Activated T-cell treated with anti-CD3 and anti-CD28 coated beads for 48 hours (primary cell): ENCODE data around the gene PXN.

Source experiments
- DNase-seq: peaks from one replicate; pipeline ENCODE4 v3.0.0-alpha.2; 2020; ENCODE audit warnings: low read depth

The PXN gene

DNA sequence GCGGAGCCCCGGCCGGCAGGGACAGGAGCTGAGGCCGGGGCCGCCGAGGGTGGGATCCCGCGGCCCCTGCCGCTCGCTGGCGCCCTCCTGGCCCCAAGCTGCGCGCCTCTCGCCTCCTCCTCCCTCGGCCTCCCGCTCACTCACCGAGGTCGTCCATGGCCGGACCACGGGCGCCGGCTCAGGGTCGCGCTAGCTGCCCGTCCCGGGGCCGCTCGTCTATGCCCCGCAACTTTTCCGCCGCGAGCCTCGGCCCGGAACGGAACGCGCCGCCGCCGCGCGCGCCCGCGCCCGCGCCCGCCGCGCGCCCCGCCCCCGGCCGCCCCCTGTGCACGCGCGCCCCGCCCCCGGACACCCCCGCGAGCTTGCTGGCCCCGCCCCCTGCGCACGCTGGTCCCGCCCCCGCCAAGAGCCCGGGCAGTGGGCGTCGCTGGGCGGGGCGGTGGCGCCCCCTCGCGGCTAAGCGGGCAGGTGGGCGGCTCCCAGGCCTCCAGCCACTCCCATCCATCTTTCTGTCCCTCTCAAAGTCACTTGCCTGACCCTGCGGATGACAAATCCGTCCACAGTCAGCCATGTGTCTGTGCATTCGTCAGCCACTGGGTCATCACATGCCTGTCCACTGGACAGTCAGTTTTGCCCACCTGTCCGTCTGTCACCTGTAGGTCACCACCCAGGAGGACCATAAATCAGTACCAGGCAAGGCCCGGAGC, at the start of gene PXN:
PXN (minus strand) TSS at position 258 of the 707 bp plus-strand sequence; CDS start at position 157, 101 bp downstream.
- peak; percentile 91 for DNase-seq

DNA sequence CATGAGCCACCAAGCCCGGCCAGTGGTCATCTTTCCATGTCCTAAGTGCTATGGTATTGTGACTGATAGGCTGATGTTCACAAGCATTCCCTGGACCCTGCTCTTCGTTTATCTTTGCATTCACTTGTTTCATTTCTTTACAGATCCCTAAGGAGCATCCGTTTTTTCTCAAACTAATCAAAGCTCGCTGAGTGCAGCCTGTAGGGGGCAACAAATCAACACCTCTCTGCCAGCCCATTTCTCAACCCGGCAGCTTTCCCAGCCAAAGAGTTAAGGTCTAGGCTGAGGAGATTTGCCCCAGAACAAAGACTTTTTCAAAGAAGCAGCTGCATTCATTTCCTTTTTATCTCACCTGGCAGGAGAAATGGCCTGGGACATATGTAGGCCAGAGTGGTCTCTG, 48.7 kb upstream of the PXN start:
- DNase-seq = no peak

DNA sequence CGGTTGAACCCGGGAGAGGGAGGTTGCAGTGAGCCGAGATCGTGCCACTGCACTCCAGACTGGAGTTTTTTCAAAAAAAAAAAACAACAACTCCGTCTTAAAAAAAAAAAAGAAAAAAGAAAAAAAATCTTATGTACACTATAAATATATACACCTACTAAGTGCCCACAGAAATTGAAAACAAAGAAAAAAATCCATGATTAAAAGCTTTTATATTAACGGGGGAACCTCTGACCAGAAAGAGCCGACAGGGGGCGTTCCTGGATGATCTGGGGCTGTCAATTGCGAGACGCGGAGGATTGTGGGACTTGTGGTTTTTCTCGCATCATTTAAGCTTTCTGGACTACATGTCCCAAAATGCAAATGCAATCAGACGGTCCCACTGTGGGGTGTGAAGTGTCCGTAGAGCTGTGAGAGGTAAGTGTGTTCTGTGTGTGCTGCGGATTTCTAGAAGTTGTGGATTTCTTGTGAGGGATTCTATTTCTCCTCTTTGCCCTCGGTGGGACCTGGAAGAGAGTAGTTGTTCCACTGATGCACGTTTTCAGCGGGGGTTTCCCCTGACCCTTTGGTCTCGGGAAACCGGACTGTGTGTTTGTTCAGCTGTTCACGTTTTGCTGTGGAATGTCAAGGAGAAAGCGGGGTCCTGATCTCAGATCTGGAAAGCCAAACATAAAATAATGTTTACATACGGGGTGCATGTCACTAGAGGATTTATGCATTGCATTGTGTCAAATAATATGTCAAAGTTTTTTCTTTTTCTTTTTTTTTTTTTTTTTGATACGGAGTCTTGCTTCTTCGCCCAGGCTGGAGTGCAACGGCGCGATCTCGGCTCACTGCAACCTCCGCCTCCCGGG, 36.7 kb upstream of the PXN start, which contains the start of gene SIRT4:
SIRT4 (plus strand) TSS at position 360 of the 854 bp plus-strand sequence. CDS start 1,241 bp downstream, outside the sequence.
- peak; percentile 76 for DNase-seq

DNA sequence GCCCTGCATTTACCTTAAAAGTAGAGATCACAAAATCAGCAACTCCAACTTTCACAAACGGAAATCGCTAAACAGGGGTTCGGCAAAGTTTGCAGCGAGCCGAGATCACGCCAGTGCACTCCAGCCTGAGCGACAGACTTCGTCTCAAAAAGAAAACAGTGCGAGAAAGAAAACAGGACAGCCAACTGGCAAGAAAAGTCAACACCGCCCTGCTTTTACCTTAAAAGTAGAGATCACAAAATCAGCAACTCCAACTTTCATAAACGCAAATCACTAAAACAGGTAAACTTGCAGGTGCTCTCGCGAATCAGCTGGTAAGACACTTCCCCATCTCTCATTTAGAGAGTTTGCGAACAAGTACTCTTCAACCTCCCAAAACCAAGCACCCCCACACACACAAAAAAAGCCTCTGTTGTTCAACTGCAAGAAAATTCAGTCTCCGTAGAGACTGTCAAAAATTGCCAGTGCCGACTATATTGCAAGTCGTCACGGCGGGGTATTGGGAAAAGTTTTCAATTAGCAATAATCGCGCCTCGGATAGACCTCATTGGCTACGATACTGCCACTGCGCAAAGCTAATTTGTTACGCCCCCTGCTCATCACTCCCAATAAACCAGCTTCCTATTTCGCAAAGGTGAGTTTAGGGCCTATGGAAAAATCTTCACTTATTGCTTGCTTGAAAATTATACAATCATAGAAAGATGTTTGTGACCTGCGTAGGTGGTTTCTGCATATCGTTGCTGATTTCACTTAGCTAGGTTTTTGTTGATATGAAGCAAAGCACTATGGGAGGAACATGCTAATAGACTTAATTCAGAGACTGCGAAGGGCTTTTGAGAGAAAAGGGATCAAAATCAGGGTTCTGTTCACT, 27.4 kb upstream of the PXN start, which contains the start of gene RNU4-1:
RNU4-1 (minus strand) TSS at position 577 of the 871 bp plus-strand sequence.
- DNase-seq = peak; percentile 60

DNA sequence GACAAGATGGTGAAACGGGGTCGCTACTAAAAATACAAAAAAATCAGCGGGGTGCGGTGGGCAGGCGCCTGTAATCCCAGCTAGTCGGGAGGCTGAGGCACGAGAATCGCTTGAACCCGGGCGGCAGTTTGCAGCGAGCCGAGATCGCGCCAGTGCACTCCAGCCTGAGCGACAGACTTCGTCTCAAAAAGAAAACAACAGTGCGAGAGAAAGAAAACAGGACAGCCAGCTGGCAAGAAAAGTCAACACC, 26.8 kb upstream of the PXN start:
- DNase-seq = no peak

DNA sequence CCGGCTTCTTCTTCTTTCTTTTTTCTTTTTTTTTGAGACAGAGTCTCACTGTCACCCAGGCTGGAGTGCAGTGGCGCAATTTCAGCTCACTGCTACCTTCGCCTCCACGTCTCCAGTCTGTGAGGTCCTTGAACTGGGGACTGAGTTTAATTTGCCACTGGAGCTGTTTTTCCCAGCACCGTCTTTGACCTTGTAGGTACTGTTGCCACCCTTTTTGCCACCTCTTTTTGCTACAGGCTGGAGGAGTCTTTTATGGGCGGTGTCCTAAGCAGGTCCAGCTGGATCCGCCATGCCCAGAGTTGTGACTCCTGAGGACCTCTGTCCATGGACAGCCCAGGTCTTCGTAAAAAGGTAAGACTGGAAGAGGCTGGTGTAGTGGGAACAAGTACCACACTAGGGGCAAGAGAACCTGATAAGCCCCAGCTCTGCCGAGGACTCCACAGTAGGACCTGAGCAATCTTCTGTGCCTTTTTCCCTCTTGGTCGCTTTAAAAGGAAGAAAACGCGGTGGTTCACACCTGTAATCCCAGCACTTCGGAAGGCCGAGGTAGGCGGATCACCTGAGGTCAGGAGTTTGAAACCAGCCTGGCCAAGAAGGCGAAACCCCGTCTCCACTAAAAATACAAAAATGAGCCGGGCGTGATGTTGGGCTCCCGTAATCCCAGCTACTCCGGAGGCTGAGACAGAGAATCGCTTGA, 25.2 kb upstream of the PXN start:
- peak; percentile 22 for DNase-seq

DNA sequence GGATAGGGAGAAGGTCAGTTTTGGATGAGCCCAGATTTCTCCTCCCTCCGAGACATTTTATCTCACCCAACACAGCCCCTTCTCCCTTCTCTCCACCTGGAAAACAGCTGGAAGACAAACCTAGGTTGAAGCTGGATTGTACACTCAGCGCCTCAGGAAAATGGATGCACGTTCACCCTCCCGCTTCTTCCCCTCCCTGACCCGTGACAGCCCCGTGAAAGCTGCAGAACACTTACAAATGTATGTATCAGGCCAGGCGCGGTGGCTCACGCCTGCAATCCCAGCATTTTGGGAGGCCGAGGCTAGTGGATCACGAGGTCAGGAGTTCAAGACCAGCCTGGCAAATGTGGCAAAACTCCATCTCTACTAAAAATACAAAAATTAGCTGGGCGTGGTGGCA, 22.0 kb upstream of the PXN start:
- no peak for DNase-seq

DNA sequence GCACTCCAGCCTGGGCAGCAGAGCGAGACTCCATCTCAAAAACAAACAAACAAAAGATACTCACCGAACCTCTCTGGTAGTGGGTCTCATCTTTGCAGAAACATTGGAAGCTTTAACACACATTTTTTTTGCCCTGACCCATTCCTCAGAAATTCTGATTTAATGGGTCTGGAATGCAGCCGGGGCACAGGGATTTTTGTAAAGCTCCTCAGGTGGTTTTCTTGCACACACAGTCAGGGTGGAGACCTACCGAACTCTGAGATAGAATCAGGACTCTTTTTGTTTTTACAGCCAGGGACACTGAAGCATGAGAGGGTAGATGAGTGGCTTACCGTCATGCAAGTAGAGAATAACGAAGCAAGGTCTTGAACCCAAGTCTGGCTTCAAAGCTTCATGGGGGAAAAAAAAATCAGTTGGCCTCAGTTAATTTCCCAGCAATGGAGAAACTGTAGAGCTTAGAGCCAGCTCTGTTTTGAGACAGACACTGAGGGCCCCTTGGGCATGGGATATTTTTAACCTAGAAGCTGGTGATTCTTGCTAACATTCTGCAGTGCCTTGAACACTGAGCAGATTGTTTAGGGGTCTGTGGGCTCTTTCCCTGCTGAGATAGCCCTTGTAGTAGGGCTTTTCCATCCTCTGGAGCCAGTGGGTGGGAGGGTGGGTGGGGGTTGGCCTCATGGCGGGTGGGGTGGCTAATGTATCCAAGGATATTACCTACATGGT, 21.4 kb upstream of the PXN start:
- no peak for DNase-seq

DNA sequence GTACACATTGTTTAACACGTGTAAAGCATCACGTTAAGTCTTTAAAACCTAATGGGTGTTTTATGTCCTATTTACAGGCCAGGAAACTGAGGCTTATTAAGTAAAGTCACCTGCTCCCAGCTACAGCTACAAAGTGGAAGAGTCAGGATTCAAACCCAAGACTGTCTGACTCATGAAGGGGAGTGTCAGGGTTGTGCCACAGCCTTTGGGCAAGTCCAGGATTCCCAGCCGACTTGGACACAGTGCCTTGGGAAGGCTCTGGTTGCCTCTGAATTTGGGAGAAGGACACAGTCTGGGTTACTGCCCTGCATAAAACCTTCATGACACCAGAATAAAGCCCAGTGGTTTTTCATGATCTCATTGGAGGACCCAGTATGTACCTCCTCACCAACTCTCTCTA, 18.9 kb upstream of the PXN start:
- DNase-seq = no peak

DNA sequence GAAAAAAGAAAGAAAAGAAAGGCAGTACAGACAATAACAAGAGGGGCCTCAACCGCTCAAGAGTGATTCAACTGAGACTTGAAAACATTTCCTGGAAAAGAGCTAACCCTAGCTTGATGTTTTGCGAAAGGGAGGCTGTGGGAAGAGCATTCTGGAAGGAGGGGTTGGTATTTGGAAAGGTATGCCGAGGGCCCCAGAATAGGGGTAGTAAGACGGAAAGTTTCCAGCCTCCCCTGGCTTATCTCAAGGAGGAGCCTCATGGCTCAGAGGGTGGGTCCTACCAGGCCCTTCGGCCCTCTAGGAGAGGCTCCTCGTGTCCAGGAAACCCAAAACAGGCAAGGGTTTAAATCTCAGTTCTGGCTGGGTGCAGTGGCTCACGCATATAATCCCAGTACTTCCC, 17.8 kb upstream of the PXN start:
- no peak for DNase-seq

DNA sequence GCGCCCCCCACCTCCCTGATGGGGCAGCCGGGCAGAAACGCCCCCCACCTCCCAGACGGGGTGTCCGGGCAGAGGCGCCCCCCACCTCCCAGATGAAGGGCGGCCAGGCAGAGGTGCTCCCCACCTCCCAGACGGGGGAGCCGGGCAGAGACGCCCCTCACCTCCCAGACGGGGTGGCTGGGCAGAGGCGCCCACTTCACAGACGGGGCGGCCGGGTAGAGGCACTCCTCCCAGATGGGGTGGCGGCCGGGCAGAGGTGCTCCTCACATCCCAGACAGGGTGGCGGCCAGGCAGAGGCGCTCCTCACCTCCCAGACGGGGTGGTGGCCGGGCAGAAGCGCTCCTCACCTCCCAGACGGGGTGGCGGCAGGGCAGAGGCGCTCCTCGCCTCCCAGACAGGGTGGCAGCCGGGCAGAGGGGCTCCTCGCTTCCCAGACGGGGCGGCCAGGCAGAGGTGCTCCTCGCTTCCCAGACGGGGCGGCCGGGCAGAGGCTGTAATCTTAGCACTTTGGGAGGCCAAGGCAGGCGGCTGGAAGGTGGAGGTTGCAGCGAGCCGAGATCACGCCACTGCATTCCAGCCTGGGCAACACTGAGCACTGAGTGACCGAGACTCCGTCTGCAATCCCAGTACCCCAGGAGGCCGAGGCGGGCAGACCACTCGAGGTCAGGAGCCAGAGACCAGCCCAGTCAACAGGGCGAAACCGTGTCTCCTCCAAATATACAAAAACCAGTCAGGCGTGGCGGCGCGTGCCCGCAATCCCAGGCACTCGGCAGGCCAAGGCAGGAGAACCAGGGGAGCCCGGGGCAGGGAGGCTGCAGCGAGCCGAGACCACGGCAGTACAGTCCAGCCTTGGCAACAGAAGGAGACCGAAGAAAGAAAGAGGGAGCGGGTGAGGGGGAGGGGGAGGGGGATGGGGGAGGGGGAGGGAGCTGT, 12.9 kb upstream of the PXN start:
- DNase-seq = no peak

DNA sequence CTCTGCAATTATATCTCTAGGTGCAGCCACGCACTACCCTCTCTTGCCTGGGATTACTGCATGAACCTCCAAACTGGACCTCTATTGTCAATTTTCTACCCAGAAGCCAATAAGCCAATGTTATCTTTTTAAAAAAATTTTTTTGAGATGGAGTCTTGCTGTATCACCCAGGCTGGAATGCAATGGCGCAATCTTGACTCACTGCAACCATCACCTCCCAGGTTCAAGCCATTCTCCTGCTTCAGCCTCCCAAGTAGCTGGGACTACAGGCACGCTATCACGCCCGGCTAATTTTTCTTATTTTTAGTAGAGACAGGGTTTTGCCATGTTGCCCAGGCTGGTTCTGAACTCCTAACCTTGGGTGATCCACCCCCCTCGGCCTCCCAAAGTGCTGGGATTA, 11.2 kb upstream of the PXN start:
- no peak for DNase-seq

DNA sequence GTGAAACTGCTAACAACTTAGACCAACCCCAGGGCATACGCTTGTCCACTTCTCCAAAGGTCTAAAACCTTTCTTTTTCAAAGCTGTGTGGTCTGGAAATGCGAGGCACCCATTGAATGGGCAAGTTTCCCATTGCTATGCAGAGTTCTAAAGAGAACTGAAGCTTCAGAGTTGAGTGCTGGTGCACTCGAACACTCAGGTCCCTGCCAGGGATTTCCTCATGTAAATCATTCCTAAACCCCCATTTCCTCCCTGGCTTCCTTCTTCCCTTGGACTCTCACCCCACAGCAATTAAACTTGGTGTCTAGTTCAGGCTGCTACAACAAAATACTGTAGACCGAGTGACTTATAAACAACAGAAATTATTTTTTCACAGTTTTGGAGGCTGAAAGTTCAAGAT, 2.2 kb upstream of the PXN start:
- no peak for DNase-seq

DNA sequence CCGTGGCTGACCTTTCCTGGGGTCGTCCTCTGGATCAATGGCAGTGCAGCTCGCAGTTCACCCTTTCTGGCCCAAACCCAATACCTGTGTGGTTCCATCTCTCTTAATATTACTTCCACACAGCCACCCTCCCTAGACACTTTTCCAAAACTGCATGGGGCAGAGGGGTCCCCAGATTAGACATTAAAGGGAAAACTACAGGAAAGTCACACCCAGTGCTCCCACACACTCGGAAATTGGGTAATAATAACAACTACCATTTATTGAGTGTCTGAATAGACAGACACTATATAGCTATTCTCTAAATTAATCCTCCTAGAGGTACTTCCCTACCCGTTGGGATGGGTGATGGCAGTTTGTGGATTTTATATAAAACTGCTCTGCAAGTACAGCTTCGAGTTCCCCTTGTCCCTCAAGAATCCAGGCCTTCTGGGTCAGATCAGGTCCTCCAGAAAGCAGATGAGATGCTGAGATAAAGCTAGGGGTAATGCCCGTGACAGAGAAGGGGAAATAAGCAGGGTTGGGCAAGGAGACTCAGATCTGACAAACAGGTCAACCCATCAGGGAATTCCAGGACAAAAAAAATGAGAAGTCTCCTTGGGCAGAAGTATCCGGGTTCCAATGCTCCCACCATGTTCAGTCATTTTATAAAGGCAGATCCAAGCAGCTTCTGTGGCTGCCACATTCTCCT, 795 bp upstream of the PXN start:
- no peak for DNase-seq

DNA sequence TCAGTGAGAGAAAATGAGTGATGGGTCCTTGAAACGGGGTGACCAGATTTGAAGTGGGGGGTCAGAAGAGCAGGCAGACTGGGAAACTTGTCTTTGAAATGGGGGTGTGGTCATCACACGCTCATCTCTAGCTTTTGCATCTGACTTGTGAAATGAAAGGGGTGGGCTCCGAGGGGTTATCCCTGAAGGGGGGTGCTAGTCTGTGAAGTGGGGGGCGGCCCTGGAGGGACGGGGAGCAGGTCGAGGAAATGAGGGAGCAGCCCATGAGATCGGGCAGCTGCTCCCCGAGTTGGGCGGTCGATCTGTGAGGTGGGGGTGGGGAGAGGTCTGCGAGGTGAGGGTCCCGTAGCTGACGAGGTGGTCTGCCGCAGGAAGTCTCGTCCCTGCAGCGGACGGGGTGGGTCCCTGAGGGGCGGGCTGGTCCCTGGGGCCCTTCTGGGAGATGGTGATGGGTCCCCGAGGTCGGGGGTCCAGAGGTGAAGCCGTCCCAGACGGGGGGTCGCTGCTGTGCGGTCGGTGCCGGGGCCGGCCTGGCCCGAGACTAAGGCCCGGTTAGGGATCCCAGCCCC, 542 bp downstream of the PXN start:
- no peak for DNase-seq

DNA sequence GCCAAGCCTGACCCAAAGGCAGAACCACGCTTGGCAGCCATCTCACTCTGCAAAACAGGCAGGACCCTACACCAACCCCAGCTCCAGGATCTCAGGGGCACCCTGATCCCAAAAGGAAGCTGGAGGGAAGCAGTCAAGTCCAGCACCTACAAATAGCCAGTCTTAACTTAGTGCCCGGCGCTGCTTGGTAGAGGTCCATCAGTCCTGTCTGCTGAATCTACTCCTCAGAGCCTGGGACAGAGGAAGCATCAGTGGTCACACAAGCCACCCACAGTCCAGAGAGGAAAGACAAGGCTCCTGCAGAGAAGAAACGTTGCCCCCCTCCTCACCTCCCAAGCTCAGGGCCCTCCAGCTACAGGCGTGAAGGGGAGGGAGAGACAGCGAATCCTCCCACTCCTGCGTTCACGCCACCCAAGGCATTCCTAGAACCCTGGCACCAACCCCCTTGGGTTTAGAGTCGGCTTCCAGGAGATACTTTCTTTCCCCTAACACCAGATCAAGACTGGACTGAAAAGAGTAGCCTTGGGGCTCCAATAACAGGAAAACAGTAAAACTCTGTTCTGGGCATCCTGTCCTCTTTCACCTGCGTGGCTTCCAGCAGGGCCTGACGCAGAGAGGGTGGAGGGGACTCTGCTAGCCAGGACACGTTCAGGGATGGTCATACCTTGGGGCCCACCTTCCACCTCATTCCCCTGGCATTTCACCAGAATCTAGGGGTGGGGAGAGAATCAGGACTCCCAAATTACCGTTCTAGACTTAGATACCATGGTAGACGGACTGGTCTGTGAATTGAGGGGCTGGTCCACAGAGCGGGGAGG, 1.2 kb downstream of the PXN start:
- no peak for DNase-seq

DNA sequence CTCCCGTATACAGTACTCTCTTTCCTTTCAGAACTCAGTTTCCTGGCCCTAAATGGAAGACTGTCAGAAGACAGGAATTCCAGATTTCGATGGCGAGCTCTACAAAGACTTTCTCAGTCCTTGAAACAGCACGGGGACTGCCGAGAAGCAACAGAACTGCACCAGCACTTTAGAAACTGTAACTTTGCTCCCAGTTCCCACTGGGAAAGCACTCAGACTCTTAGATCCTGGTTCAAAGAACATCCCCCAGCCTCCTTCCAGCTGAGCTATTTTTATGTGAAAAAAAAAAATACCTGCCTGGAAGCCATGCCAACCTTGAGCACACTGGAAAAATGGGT, 1.8 kb downstream of the PXN start:
- no peak for DNase-seq
